Measurements from ENCODE around the gene PPIG. TPM values are rescaled to one million over a fixed set of nuclear protein-coding genes. Genes with fewer than 3 reads are reported as not detected.

Gene PPIG
- total and polyA plus RNA-seq, 2 donors: 38.1 to 55.4 TPM

DNA sequence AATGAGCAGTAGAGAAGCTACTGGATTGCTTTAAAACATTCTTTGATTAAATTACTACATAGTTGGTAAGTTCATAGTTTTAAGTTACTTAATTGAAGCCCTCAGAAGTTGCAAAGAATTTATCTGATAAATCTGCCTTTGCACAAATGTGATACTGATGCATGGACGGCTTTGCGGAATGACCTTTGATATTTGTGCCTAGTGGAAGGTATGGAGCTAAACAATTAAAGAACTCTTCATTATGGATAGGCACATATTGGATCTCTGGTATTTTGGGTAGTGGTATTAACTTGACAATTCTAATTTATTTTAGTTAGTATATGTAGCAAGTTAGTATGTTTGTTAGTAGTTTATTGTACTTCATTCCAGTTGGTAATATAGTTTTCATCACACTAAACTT, 56.0 kb downstream of the PPIG start:
- H3K27me3 ChIP-seq (ENCODE audit: control insufficient read depth in 2 of 2, insufficient read depth in 1 of 2, low read length in 1 of 2): no peaks in the 10 kb centered on the region
- no peaks in the 10 kb centered on the region for H3K4me1 ChIP-seq (ENCODE audit: control insufficient read depth in 2 of 2, insufficient read depth in 2 of 2, low read length in 2 of 2)
- no peaks in the 10 kb centered on the region for H3K9me3 ChIP-seq (ENCODE audit: control insufficient read depth in 2 of 2, insufficient read depth in 1 of 2, low read length in 1 of 2)
- H3K36me3 ChIP-seq (ENCODE audit: control insufficient read depth in 2 of 2, insufficient read depth in 2 of 2, low read length in 1 of 2): peaks cover 4 to 29% of the 10 kb centered on the region in 2 donors
- no peak overlapping the region for H3K27ac ChIP-seq (ENCODE audit: low read depth in 1 of 2, low read length in 1 of 2)
- no peak overlapping the region for H3K4me3 ChIP-seq (ENCODE audit: low read length in 2 of 2)
- WGBS: 99% methylated on average over 2 of the region's 2 CpGs
- DNase-seq (ENCODE audit: low read depth in 6 of 9, low spot score in 9 of 9): no peak

DNA sequence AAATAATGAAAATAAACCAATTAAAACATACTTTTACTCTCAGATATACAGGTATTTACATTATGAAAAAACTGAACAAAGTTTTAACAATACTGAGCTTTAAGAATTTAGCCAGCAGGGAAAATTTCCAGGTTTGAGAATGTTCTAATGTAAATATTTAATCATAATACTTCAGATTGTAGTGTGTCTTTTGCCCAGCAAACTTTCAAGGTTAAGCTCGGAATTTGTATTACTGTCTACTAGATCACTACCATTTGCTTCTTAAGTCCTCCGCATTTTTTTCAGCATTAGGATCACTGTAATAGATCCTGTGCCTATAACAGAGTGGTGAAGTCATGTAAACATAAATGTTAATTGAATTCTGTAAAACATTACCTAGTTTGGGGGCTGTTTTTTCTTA, 57.3 kb downstream of the PPIG start:
- Histone ChIP-seq H3K9me3 (ENCODE audit: control insufficient read depth in 2 of 2, insufficient read depth in 1 of 2, low read length in 1 of 2) (no peaks in the 10 kb centered on the region), H3K4me3 (ENCODE audit: low read length in 2 of 2) (no peak overlapping the region), H3K27me3 (ENCODE audit: control insufficient read depth in 2 of 2, insufficient read depth in 1 of 2, low read length in 1 of 2) (no peaks in the 10 kb centered on the region), H3K36me3 (ENCODE audit: control insufficient read depth in 2 of 2, insufficient read depth in 2 of 2, low read length in 1 of 2) (peaks cover 4 to 17% of the 10 kb centered on the region in 2 donors), H3K27ac (ENCODE audit: low read depth in 1 of 2, low read length in 1 of 2) (no peak overlapping the region), H3K4me1 (ENCODE audit: control insufficient read depth in 2 of 2, insufficient read depth in 2 of 2, low read length in 2 of 2) (no peaks in the 10 kb centered on the region)
- DNase-seq (ENCODE audit: low read depth in 6 of 9, low spot score in 9 of 9): no peak
- WGBS: 97% methylated on average over 2 of the region's 2 CpGs

DNA sequence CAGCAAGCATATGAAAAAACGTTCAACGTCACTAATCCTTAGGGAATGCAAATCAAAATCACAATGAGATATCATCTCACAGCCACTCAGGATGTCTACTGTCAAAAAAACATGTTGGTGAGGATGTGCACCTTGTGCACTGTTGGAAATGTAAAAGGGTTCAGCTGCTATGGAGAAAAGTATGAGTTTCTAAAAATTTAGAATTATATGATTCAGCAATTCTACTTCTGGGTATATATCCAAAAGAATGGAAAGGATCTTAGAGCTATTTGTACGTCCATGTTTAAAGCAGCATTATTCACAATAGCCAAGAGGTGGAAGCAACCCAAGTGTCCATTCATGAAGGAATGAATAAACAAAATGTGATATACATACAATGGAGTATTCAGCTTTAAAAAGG, 60.0 kb downstream of the PPIG start:
- Histone ChIP-seq H3K27me3 (ENCODE audit: control insufficient read depth in 2 of 2, insufficient read depth in 1 of 2, low read length in 1 of 2) (no peaks in the 10 kb centered on the region), H3K27ac (ENCODE audit: low read depth in 1 of 2, low read length in 1 of 2) (no peak overlapping the region)
- 97% methylated on average over 3 of the region's 3 CpGs for WGBS

DNA sequence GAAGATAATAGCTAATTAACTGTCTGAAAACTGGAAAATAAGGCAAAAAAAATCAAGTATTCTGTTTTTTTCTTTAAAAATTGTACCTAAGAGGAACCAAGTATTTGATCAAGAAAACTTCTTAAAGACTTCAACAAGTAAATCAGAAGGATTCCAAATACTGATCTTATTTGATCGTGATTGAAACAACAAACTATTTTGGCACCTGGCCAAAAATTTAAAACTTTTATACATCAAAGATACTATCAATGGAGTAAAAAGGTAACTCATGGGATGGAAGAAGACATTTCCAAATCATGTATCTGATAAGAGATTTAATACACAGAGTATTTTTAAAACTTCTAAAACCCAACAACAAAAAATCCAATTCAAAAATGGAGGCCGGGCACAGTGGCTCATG, 63.3 kb downstream of the PPIG start:
- no peak overlapping the region for H3K4me3 ChIP-seq (ENCODE audit: low read length in 2 of 2)
- no peak for DNase-seq (ENCODE audit: low read depth in 6 of 9, low spot score in 9 of 9)
- WGBS: 97% methylated on average over 2 of the region's 2 CpGs
- no peaks in the 10 kb centered on the region for H3K27me3 ChIP-seq (ENCODE audit: control insufficient read depth in 2 of 2, insufficient read depth in 1 of 2, low read length in 1 of 2)
- no peak overlapping the region for H3K27ac ChIP-seq (ENCODE audit: low read depth in 1 of 2, low read length in 1 of 2)
- no peaks in the 10 kb centered on the region for H3K4me1 ChIP-seq (ENCODE audit: control insufficient read depth in 2 of 2, insufficient read depth in 2 of 2, low read length in 2 of 2)
- no peaks in the 10 kb centered on the region for H3K36me3 ChIP-seq (ENCODE audit: control insufficient read depth in 2 of 2, insufficient read depth in 2 of 2, low read length in 1 of 2)
- no peaks in the 10 kb centered on the region for H3K9me3 ChIP-seq (ENCODE audit: control insufficient read depth in 2 of 2, insufficient read depth in 1 of 2, low read length in 1 of 2)

More for the DNA sequence above, 60.0 kb downstream of the PPIG start:
- Histone ChIP-seq H3K9me3 (ENCODE audit: control insufficient read depth in 2 of 2, insufficient read depth in 1 of 2, low read length in 1 of 2) (no peaks in the 10 kb centered on the region), H3K4me3 (ENCODE audit: low read length in 2 of 2) (no peak overlapping the region), H3K4me1 (ENCODE audit: control insufficient read depth in 2 of 2, insufficient read depth in 2 of 2, low read length in 2 of 2) (no peaks in the 10 kb centered on the region), H3K36me3 (ENCODE audit: control insufficient read depth in 2 of 2, insufficient read depth in 2 of 2, low read length in 1 of 2) (no peaks in the 10 kb centered on the region)
- no peak for DNase-seq (ENCODE audit: low read depth in 6 of 9, low spot score in 9 of 9)

DNA sequence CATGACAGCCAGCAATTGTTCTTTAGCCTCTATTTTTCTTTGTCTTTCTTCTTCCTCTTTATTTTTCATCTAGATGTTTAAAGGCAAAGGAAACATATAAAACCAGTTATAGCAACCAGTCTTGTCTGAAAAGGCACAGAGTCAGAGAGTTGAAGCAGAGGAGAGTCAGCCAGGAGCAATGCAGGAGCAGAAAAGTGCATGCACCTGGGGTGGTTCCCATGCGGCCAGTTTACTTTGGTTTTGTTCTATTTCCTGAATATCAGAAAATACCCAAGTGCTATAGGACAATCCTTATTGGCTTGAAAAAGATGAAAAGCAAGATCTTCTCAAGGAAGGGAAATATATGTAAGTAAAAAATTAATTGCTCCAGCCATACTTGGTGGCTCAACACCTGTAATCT, 65.1 kb downstream of the PPIG start:
- Histone ChIP-seq H3K4me3 (ENCODE audit: low read length in 2 of 2) (no peak overlapping the region), H3K4me1 (ENCODE audit: control insufficient read depth in 2 of 2, insufficient read depth in 2 of 2, low read length in 2 of 2) (no peaks in the 10 kb centered on the region), H3K27me3 (ENCODE audit: control insufficient read depth in 2 of 2, insufficient read depth in 1 of 2, low read length in 1 of 2) (no peaks in the 10 kb centered on the region), H3K36me3 (ENCODE audit: control insufficient read depth in 2 of 2, insufficient read depth in 2 of 2, low read length in 1 of 2) (no peaks in the 10 kb centered on the region), H3K27ac (ENCODE audit: low read depth in 1 of 2, low read length in 1 of 2) (no peak overlapping the region), H3K9me3 (ENCODE audit: control insufficient read depth in 2 of 2, insufficient read depth in 1 of 2, low read length in 1 of 2) (no peaks in the 10 kb centered on the region)
- 81% methylated on average over 1 of the region's 1 CpG for WGBS
- no peak for DNase-seq (ENCODE audit: low read depth in 6 of 9, low spot score in 9 of 9)

DNA sequence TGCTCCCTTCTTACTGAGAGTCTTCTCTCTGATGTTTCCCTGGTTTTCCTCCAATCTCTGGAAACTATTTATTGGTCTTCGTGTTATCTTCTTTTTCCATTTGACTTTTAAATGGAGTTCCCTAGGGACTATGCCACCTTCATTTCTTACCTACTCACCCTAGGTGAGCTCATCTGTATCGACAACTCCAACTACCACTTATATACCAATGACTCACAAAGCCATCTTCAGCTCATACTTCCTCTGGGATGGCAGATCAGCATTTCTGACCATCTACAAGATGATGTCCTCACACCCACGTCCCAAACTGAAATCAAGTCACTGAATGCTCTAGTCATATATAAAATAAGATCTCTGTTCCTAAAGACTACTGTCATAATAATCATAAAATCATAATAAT, 69.5 kb downstream of the PPIG start:
- no peak overlapping the region for H3K27ac ChIP-seq (ENCODE audit: low read depth in 1 of 2, low read length in 1 of 2)
- no peaks in the 10 kb centered on the region for H3K36me3 ChIP-seq (ENCODE audit: control insufficient read depth in 2 of 2, insufficient read depth in 2 of 2, low read length in 1 of 2)
- DNase-seq (ENCODE audit: low read depth in 6 of 9, low spot score in 9 of 9): no peak
- H3K4me1 ChIP-seq (ENCODE audit: control insufficient read depth in 2 of 2, insufficient read depth in 2 of 2, low read length in 2 of 2): no peaks in the 10 kb centered on the region
- H3K9me3 ChIP-seq (ENCODE audit: control insufficient read depth in 2 of 2, insufficient read depth in 1 of 2, low read length in 1 of 2): no peaks in the 10 kb centered on the region
- no peaks in the 10 kb centered on the region for H3K27me3 ChIP-seq (ENCODE audit: control insufficient read depth in 2 of 2, insufficient read depth in 1 of 2, low read length in 1 of 2)
- 97% methylated on average over 3 of the region's 3 CpGs for WGBS
- no peak overlapping the region for H3K4me3 ChIP-seq (ENCODE audit: low read length in 2 of 2)

DNA sequence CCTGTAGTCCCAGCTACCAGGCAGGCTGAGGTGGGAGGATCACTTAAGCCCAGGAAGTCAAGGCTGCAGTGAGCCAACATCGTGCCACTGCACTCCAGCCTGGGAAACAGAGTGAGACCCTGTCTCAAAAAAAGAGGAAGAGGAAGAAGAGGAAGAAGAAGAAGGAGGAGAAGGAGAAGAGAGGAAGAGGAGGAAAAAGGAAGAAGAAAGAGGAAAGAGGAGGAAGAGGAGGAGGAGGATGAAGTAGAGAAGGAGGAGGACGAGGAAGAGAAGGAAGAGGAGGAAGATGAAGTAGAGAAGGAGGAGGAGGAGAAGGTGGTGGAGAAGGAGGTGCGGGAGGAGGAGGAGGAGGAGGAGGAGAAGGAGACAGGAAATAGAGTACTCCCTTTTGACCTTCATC, 72.0 kb downstream of the PPIG start:
- no peaks in the 10 kb centered on the region for H3K9me3 ChIP-seq (ENCODE audit: control insufficient read depth in 2 of 2, insufficient read depth in 1 of 2, low read length in 1 of 2)
- no peaks in the 10 kb centered on the region for H3K4me1 ChIP-seq (ENCODE audit: control insufficient read depth in 2 of 2, insufficient read depth in 2 of 2, low read length in 2 of 2)
- H3K27me3 ChIP-seq (ENCODE audit: control insufficient read depth in 2 of 2, insufficient read depth in 1 of 2, low read length in 1 of 2): no peaks in the 10 kb centered on the region
- no peak for DNase-seq (ENCODE audit: low read depth in 6 of 9, low spot score in 9 of 9)
- H3K27ac ChIP-seq (ENCODE audit: low read depth in 1 of 2, low read length in 1 of 2): no peak overlapping the region
- H3K36me3 ChIP-seq (ENCODE audit: control insufficient read depth in 2 of 2, insufficient read depth in 2 of 2, low read length in 1 of 2): no peaks in the 10 kb centered on the region
- H3K4me3 ChIP-seq (ENCODE audit: low read length in 2 of 2): no peak overlapping the region
- 85% methylated on average over 3 of the region's 3 CpGs for WGBS

DNA sequence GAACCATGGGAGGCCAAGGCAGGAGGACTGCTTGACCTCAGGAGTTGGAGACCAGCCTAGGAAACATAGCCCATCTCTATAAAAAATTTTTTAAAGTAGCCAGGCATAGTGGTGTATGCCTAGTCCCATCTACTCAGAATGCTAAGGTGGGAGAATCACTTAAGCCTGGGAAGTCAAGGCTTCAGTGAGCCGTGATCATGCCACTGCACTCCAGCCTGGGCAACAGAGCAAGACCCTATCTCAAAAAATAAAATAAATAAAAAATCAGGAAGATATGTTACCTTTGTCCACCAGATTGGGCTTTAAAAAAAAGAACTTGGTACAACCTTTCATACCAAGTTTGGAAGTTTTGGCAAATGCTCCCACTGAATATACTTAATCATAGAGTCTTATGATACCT, 74.7 kb downstream of the PPIG start:
- peaks cover 0 to under 1% of the 10 kb centered on the region in 2 donors for H3K9me3 ChIP-seq (ENCODE audit: control insufficient read depth in 2 of 2, insufficient read depth in 1 of 2, low read length in 1 of 2)
- 99% methylated on average over 1 of the region's 1 CpG for WGBS
- H3K36me3 ChIP-seq (ENCODE audit: control insufficient read depth in 2 of 2, insufficient read depth in 2 of 2, low read length in 1 of 2): no peaks in the 10 kb centered on the region
- no peaks in the 10 kb centered on the region for H3K27me3 ChIP-seq (ENCODE audit: control insufficient read depth in 2 of 2, insufficient read depth in 1 of 2, low read length in 1 of 2)
- no peak overlapping the region for H3K4me3 ChIP-seq (ENCODE audit: low read length in 2 of 2)
- no peak for DNase-seq (ENCODE audit: low read depth in 6 of 9, low spot score in 9 of 9)
- H3K27ac ChIP-seq (ENCODE audit: low read depth in 1 of 2, low read length in 1 of 2): no peak overlapping the region
- H3K4me1 ChIP-seq (ENCODE audit: control insufficient read depth in 2 of 2, insufficient read depth in 2 of 2, low read length in 2 of 2): no peaks in the 10 kb centered on the region

DNA sequence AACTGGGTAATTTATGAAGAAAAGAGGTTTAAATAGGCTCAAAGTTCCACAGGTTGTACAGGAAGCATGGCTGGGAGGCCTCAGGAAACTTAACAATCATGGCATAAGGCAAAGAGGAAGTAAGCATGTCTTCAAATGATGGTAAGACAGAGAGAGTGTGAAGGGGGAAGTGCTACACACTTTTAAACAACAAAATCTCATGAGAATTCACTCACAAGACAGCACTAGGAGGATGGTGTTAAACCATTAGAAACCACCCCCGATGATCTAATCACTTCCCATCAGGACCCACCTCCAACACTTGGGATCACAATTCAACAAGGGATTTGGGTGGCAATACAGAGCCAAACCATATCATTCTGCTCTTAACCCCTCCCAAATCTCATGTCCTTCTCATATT, 75.2 kb downstream of the PPIG start:
- Histone ChIP-seq H3K4me1 (ENCODE audit: control insufficient read depth in 2 of 2, insufficient read depth in 2 of 2, low read length in 2 of 2) (no peaks in the 10 kb centered on the region), H3K27me3 (ENCODE audit: control insufficient read depth in 2 of 2, insufficient read depth in 1 of 2, low read length in 1 of 2) (no peaks in the 10 kb centered on the region), H3K4me3 (ENCODE audit: low read length in 2 of 2) (no peak overlapping the region), H3K27ac (ENCODE audit: low read depth in 1 of 2, low read length in 1 of 2) (no peak overlapping the region), H3K9me3 (ENCODE audit: control insufficient read depth in 2 of 2, insufficient read depth in 1 of 2, low read length in 1 of 2) (peaks cover 0 to 2% of the 10 kb centered on the region in 2 donors), H3K36me3 (ENCODE audit: control insufficient read depth in 2 of 2, insufficient read depth in 2 of 2, low read length in 1 of 2) (no peaks in the 10 kb centered on the region)
- WGBS: 15% methylated on average over 1 of the region's 1 CpG
- no peak for DNase-seq (ENCODE audit: low read depth in 6 of 9, low spot score in 9 of 9)

DNA sequence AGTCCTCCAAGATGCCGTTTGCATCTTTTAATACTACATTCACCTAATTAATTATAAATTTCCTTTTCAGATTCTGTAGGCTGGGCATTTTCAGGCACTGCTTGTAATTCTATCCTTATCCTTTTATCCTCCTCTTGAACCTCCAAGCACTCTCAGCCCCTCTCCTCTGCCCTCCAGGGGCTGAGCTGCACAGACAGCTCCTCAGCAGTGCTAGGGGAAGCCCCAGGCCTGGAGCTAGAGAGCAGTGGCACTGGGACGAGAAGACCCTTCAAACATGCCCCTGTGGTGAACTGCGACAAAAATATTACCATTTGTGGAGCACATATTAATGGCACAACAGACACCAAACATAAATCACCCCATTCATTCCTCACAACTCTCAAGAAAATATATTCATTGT, 77.1 kb downstream of the PPIG start:
- WGBS: 89% methylated on average over 3 of the region's 3 CpGs
- DNase-seq (ENCODE audit: low read depth in 6 of 9, low spot score in 9 of 9): no peak

More for the DNA sequence above, 77.1 kb downstream of the PPIG start:
- Histone ChIP-seq H3K4me1 (ENCODE audit: control insufficient read depth in 2 of 2, insufficient read depth in 2 of 2, low read length in 2 of 2) (no peaks in the 10 kb centered on the region), H3K27ac (ENCODE audit: low read depth in 1 of 2, low read length in 1 of 2) (no peak overlapping the region), H3K9me3 (ENCODE audit: control insufficient read depth in 2 of 2, insufficient read depth in 1 of 2, low read length in 1 of 2) (peaks cover 0 to 2% of the 10 kb centered on the region in 2 donors), H3K27me3 (ENCODE audit: control insufficient read depth in 2 of 2, insufficient read depth in 1 of 2, low read length in 1 of 2) (no peaks in the 10 kb centered on the region), H3K4me3 (ENCODE audit: low read length in 2 of 2) (no peak overlapping the region), H3K36me3 (ENCODE audit: control insufficient read depth in 2 of 2, insufficient read depth in 2 of 2, low read length in 1 of 2) (no peaks in the 10 kb centered on the region)
